GM04503 (cell line): Measurements from ENCODE around the gene PITPNC1.
"Not testable (repeated sequence)": the region's sequence is repeated elsewhere in the genome, so short reads cannot be mapped to it uniquely, and the experiment has no call there.

Source experiments
- DNase-seq: peaks from one replicate; pipeline ENCODE4 v3.0.0-alpha.2; 2012; ENCODE audit warnings: low read depth

PITPNC1 gene

DNA sequence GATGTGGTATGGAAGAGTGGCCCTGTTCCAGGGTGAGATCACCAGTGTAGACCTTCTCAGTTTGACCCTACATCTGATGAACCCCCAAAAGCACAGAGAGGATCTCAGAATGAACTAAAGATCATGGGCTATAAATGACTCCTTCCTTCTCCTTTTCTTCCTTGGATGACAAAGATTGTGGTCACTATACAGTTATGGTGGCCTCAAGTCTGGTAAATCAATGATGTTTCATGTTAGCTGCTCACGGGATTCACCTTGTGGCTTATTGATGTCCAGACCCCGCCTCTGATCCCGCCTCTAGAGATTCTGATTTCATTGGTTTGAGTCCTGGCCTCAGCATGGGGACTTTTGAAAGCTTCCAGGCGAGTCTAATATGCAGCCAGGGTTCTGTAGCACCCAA is 112.2 kb downstream of the PITPNC1 start:
- no peak for DNase-seq

DNA sequence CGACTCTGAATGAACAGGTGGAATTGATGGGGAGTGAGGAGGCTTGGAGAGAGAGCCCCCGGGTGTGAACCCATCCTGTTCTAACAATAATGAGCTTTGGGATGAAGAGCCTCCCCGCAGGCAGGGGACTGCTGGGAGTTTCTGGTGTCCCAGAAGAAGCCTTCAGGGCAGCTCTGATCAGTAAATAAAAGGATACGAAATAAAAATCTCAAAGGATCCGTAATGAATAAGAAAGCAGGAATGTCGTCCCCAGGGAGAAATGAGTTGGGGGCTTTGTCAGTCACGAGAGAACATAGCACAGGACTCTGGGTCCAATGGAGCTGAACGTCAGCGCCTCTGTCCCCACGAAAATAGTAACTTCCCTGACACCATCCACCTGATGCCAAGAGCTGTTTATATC is 113.4 kb downstream of the PITPNC1 start:
- DNase-seq: no peak

GRCh38 chr17:67491009-67491680 is 114.1 kb downstream of the PITPNC1 start:
- DNase-seq: peak; percentile 95

GRCh38 chr17:67491681-67492024 is 114.6 kb downstream of the PITPNC1 start:
- DNase-seq: no peak

DNA sequence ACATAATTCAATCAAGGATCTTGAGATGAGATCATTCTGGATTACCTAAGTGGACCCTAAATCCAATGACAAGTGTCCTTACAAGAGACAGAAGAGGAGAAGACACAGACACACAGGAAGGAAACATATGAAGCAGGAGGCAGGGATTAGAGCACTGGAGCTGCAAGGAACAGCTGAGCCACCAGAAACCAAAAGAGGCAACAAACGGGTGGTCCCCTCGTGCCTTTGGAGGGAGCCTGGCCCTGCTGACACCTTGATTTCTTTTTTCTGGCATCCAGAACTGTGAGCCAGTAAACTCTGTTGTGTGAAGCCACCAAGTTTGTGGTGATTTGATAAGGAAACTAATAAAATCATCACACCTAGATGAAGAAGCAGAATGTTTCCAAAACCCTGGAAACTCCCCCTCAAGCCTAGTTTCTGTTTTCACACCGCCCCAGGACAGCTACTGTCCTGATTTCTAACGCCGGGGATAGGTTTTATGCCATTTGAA is 115.2 kb downstream of the PITPNC1 start:
- DNase-seq: no peak

GRCh38 chr17:67492824-67493517 is 115.9 kb downstream of the PITPNC1 start:
- no peak for DNase-seq

DNA sequence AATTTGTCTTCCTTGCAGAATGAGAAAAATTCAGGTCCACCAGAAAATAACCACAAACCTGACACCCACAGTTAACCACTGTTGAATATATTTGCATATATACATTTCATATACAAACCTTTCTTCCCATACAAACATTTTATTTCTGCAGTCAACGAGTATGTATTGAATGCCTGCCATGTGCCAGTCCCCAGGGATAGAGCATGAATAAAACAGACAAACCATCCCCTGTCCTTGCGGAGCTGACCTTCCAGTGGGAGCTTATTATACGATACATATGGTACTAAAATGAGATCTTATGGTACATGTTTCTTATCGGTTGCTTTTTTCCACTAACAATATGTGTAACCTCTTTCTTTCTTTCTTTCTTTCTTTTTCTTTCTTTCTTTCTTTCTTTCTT is 116.7 kb downstream of the PITPNC1 start:
- DNase-seq: no peak

DNA sequence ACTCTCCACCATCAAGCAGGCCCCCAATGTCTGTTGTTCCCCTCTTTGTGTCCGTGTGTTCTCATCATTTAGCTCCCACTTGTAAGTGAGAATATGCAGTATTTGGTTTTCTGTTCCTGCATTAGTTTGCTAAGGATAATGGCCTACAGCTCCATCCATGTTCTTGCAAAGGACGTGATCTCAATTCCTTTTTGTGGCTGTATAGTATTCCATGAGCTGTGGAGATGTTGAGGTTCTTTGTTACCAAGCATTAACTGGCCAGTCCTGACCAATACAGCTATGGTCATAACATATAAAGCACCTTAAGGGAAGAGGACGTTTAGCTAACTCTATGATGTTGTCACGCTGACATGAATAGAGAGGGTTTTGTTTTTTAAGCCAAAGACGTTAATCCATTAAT is 118.5 kb downstream of the PITPNC1 start:
- not testable (repeated sequence) for DNase-seq

- no peak for DNase-seq
These were observed 119.2 kb downstream of the PITPNC1 start for GRCh38 chr17:67496286-67496685.

DNA sequence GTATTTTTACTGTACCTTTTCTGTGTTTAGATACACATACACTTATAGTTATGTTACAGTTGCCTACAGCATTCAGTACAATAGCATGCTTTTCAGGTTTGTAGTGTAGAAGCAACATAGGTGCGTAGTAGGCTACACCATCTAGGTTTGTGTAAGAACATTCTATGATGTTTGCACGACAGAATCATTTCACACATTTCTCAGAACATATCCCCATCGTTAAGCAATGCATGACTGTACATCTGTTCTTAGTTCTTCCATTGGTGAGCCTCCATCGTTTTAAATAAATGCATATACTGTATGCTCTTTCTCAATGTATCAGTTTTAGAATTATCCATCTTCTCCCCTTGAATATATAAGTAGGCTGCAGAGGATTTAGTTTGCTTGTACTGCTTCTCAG is 122.6 kb downstream of the PITPNC1 start:
- DNase-seq: no peak

DNA sequence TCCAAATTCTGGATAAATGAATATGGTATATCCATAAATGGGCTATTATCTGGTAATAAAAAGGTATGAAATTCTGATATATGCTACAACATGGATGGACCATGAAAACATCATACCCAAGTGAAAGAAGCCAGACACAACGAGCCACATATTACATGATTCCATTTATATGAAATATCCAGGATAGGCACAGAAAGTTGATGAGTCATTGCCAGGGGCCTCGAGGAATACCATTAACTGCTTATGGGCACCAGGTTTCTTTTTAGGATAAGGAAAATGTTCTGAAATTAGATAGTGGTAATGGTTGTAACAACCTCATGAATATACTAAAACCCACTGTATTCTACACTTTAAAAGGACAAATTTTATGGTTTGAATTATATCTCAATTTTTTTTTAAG is 123.2 kb downstream of the PITPNC1 start:
- no peak for DNase-seq

DNA sequence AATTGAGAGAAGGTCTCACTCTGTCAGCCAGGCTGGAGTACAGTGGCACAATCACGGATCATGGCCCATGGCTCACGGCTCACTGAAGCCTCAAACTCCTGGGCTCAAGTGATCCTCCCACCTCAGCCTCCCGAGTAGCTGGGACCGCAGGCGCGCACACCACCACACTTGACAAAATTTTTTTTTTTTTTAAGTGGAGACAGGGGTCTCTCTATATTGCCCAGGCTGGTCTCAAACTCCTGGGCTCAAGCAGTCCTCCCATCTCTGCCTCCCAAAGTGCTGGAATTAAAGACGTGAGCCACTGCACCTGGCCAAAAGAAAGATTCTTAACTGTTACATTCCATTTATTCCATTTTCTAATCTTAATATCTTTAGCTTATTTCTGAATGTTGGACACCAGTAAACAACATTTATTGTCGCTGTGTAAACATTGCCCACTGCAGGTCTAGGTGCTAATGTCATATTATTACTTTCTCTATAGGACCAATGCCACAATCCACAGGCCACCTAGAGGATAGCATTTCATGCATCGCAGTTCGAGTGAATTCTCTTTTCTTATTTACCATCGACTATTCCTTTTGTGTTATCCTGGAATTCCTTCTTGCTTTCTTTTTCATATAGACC is 123.7 kb downstream of the PITPNC1 start:
- DNase-seq: no peak

DNA sequence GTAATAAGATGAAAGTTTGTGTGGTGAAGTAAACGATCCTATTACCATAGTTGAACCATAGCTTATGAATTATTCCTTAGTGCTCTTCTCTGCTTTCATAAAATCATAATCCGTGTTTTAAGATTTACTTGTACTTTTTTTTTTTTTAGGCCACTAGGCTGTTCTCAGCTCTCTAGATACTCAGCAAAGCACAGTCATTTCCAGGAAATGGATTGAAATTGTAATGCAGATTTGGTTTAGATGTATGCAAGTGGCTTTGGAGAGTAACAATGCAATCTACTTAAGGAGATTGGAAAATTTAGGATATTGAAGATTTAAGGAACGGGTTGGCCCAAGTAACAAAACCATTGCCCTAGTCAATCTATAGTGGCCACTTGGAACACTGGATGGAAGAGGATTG is 125.1 kb downstream of the PITPNC1 start:
- no peak for DNase-seq

DNA sequence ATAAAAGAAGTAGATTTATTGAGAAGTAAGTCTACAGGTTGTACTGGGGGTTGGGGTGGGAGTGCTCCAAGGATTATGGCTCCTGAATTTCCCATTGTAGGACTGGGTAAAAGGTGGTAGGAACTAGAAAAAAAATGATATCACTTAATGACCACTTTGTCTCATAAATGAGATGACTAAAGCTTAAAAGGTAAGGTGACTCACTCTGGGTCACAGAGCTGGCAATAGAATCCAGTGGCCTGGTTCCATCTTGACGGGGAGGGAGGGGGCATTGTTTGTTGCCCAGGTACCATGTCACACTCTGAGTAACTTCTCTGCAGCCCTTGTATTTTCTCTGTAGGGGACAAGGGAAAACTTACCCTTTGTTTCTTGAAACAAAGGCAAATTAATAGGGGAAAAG is 126.1 kb downstream of the PITPNC1 start:
- DNase-seq: no peak

DNA sequence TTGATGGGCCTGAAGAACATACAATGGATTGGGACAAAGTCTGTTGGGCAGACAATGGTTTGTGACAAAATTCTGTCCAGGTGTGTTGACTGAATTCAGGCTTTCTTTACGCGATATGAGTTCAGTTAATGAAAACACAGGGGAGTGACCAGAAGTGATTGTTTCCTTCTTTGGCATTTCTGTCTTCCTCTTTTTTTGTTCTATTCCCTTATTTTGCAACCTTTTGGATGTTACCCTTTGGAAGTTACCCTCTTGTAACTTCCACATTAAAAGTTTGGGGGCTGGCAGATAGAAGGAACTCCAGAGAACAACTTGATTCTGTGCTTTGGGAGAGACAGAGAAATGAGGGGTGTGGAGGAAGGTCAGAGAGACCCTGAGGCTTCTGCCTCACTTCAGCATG is 126.7 kb downstream of the PITPNC1 start:
- no peak for DNase-seq

DNA sequence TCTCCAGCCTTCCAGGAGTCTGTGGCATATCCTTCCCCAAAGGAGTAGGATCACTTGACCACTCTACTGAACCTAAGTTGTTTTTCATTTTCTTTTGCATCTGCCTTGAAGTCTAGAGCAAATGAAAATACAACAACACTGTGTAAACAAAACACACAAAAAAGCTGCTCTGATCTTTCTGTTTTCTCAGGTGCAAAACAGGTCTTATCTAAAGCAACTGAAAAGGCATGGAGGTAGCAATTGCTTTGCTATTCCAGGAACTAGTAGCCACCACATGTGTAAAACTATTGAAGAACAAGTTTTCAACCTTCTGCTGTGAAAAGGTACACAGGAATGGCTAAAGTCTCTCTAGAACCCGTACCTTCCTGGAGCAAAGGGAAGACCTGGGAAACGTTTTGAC is 127.1 kb downstream of the PITPNC1 start:
- DNase-seq: no peak

DNA sequence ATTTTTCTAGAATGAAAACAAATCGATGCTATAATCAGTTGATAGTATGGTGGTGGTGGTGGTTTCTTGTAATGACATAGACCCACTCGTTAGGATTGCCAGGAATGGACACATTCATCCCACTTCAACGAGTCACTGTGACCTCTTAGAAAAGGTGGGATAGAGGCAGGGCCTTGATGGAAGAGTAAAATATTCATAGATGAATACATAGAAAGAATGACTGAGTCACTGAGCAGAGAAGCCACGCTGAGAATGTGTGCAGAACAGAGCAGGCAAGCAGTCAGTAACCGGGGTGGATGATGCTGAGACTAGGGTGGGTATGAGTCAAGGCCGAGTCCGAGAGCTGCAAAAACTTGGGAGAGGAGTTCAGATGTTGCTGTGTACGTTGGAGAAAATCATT is 129.9 kb downstream of the PITPNC1 start:
- DNase-seq: no peak

- DNase-seq: no peak
These were observed 132.6 kb downstream of the PITPNC1 start for GRCh38 chr17:67509390-67510287.

- no peak for DNase-seq
These were observed 133.9 kb downstream of the PITPNC1 start for GRCh38 chr17:67511012-67511411.

- no peak for DNase-seq
These were observed 134.7 kb downstream of the PITPNC1 start for GRCh38 chr17:67511804-67512203.

- no peak for DNase-seq
These were observed 137.9 kb downstream of the PITPNC1 start for GRCh38 chr17:67514998-67515397.

GRCh38 chr17:67515490-67516083 is 138.5 kb downstream of the PITPNC1 start:
- no peak for DNase-seq
